ENCODE data around the gene C17orf75. TPM values are rescaled to one million over a fixed set of nuclear protein-coding genes. Genes with fewer than 3 reads are reported as not detected.
"Not testable (repeated sequence)": the region's sequence is repeated elsewhere in the genome, so short reads cannot be mapped to it uniquely, and the experiment has no call there.

Gene C17orf75, protein sequence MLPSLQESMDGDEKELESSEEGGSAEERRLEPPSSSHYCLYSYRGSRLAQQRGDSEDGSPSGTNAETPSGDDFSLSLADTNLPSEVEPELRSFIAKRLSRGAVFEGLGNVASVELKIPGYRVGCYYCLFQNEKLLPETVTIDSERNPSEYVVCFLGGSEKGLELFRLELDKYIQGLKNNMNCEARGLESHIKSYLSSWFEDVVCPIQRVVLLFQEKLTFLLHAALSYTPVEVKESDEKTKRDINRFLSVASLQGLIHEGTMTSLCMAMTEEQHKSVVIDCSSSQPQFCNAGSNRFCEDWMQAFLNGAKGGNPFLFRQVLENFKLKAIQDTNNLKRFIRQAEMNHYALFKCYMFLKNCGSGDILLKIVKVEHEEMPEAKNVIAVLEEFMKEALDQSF
- polyA plus RNA-seq (2013, experiment 1 of 2) = 27.5 TPM
- 30.5 TPM for polyA plus RNA-seq (2013, experiment 2 of 2)

DNA sequence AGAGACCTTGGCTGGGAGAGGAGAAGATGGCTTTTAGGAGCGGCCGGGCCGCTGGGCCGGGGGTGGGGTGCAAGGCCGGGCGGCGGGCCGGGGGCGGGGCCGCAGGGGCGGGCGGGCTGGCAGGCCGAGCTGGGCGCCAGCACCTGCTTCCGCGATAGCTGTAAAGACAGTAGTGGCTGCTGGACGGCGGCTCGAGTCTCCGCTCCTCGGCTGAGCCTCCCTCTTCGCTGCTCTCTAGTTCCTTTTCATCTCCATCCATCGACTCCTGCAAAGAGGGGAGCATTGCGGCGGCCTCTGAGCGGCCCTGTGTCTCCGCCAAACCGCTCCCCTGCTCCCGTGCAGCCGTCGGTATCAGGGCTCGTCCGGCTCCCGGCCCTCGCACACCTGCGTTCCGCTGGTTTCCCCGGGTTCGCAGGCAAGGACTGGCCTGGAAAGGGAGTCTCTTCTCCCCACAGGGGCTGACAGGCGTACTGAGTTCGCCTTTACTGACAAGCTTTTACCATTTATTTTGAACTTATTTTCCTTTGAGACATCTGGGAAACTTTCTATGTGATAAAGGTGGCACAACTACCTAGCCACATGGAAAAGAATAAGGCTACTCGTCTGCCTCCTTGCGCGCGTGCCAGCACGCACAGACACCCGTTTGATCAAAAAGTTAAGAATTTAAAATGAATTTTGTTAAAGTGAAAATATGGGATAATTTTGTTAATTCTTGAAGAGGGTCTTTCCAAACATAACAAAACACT, at the start of gene C17orf75:
Gene C17orf75, minus strand, starts transcription at position 317 of the 746 bp plus-strand sequence. Its CDS starts 34 bp downstream, at position 283.
- 0 to 21% methylated on average over 19 to 24 of the region's 47 CpGs for WGBS, 2 experiments (ENCODE audit: insufficient coverage in 2 of 2)
- Histone ChIP-seq H3K27ac (ENCODE audit: low read depth, low read length, severe bottlenecking) (peak within 1 kb of the TSS; percentile 23), H3K36me3 (ENCODE audit: control insufficient read depth, insufficient read depth, low read length) (peaks cover 23% of the 10 kb centered on the region), H3K9me3 (ENCODE audit: control insufficient read depth, low read length) (no peaks in the 10 kb centered on the region), H3K4me3 (ENCODE audit: extremely low read depth, insufficient read depth, low read length, poor library complexity, severe bottlenecking) (peak within 1 kb of the TSS; percentile 53), H3K4me1 (ENCODE audit: control insufficient read depth, insufficient read depth, low read length, poor library complexity, severe bottlenecking) (no peaks in the 10 kb centered on the region)

DNA sequence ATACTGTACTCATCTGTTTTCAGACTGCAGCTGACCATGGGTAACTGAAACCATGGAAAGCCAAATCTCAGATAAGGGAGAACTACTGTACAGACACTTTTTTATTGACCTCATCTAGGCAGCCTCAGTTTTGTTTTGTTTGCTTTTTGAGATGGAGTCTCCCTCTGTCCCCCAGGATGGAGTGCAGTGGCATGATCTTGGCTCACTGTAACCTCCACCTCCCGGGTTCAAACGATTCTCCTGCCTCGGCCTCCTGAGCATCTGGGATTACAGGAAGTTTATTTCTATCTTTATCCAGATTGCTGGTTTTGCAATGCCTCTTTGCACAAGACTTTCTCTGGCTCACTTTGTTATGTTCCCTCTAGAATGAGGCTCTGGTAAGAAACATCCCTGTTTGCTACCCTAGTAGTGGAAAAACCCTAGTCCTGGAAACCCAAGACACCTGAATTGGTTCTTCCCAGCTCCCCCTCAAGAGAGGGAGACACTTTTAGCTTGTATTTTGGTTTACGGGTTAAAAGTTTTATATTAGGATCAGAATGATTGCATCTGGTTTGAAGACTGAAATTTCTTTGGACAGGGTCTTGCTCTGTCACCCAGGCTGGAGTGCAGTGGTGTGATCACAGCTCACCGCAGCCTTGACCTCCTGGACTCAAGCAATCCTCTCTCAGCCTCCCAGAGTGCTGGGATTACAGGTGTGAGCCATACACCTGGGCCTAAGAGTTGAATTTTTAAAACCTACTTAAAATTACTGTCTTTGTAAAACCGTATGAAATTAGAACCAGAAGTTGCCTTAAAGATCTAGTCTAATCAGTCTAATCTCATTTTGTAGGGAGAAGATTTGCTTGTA, 46.9 kb upstream of the C17orf75 start:
- H3K4me3 ChIP-seq (ENCODE audit: extremely low read depth, insufficient read depth, low read length, poor library complexity, severe bottlenecking) = no peak overlapping the region
- no peaks in the 10 kb centered on the region for H3K4me1 ChIP-seq (ENCODE audit: control insufficient read depth, insufficient read depth, low read length, poor library complexity, severe bottlenecking)
- no peak overlapping the region for H3K27ac ChIP-seq (ENCODE audit: low read depth, low read length, severe bottlenecking)
- H3K9me3 ChIP-seq (ENCODE audit: control insufficient read depth, low read length) = no peaks in the 10 kb centered on the region
- H3K36me3 ChIP-seq (ENCODE audit: control insufficient read depth, insufficient read depth, low read length) = peaks cover 40% of the 10 kb centered on the region
- 96 to 100% methylated on average over 4 to 6 of the region's 6 CpGs for WGBS, 2 experiments (ENCODE audit: insufficient coverage in 2 of 2)

DNA sequence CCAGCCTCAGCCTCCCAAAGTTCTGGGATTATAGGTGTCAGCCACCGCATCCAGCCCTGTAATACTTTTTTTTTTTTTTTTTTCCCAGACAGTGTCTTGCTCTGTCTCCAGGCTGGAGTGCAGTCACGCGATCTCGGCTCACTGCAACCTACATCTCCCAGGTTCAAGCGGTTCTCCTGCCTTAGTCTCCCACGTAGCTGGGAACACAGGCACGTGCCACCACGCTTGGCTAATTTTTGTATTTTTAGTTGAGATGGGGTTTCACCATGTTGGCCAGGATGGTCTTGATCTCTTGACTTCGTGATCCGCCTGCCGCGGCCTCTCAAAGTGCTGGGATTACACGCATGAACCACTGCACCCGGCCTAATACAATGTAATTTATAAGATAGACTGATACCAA, 46.2 kb upstream of the C17orf75 start:
- WGBS, 2 experiments (ENCODE audit: insufficient coverage in 2 of 2) = 89 to 96% methylated on average over 1 to 7 of the region's 14 CpGs
- H3K4me1 ChIP-seq (ENCODE audit: control insufficient read depth, insufficient read depth, low read length, poor library complexity, severe bottlenecking); H3K9me3 ChIP-seq (ENCODE audit: control insufficient read depth, low read length); H3K4me3 ChIP-seq (ENCODE audit: extremely low read depth, insufficient read depth, low read length, poor library complexity, severe bottlenecking); H3K27ac ChIP-seq (ENCODE audit: low read depth, low read length, severe bottlenecking): not testable (repeated sequence)
- H3K36me3 ChIP-seq (ENCODE audit: control insufficient read depth, insufficient read depth, low read length) = peaks cover 43% of the 10 kb centered on the region

DNA sequence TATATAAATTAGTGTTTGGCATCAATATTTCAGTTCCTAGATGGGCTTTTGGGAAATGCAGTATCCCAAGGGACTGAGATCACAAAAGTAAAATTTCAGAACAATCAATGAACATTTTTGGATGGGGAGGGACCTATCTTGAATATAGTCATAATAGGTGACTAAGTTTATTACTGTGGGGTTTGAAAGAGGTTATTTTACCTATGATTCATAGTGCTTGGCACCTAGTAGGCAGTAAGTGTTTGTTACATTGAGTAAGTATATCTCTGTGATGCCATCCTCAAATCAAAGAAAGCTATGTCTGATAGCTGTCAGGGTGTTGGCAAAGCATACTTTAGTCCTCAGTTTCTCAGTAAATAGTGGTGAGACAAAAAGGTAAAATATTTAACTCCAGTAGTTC, 44.9 kb upstream of the C17orf75 start:
- H3K27ac ChIP-seq (ENCODE audit: low read depth, low read length, severe bottlenecking) = no peak overlapping the region
- peaks cover 46% of the 10 kb centered on the region for H3K36me3 ChIP-seq (ENCODE audit: control insufficient read depth, insufficient read depth, low read length)
- no peaks in the 10 kb centered on the region for H3K4me1 ChIP-seq (ENCODE audit: control insufficient read depth, insufficient read depth, low read length, poor library complexity, severe bottlenecking)
- H3K4me3 ChIP-seq (ENCODE audit: extremely low read depth, insufficient read depth, low read length, poor library complexity, severe bottlenecking) = no peak overlapping the region
- H3K9me3 ChIP-seq (ENCODE audit: control insufficient read depth, low read length) = no peaks in the 10 kb centered on the region

DNA sequence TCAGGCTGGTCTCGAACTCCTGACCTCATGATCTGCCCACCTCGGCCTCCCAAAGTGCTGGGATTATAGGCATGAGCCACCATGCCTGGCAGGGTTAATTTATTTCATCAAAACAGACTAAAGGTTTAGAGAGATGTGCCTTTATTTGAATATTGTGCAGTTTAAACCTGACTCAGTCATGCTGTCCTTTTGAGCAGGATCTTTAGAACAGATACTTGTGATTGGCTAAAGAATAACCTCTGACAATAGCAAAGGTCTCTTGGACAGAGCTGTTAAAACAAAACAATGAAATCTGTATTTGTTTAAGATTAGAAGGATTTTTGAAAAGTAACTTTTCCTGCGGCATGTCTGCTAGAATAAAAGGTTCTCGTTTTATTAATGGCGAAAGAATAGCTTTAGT, 44.0 kb upstream of the C17orf75 start:
- Histone ChIP-seq H3K9me3 (ENCODE audit: control insufficient read depth, low read length) (no peaks in the 10 kb centered on the region), H3K27ac (ENCODE audit: low read depth, low read length, severe bottlenecking) (no peak overlapping the region), H3K4me1 (ENCODE audit: control insufficient read depth, insufficient read depth, low read length, poor library complexity, severe bottlenecking) (no peaks in the 10 kb centered on the region), H3K36me3 (ENCODE audit: control insufficient read depth, insufficient read depth, low read length) (peaks cover 51% of the 10 kb centered on the region), H3K4me3 (ENCODE audit: extremely low read depth, insufficient read depth, low read length, poor library complexity, severe bottlenecking) (no peak overlapping the region)
- WGBS, 2 experiments (ENCODE audit: insufficient coverage in 2 of 2) = 98% methylated on average over 3 to 5 of the region's 5 CpGs

DNA sequence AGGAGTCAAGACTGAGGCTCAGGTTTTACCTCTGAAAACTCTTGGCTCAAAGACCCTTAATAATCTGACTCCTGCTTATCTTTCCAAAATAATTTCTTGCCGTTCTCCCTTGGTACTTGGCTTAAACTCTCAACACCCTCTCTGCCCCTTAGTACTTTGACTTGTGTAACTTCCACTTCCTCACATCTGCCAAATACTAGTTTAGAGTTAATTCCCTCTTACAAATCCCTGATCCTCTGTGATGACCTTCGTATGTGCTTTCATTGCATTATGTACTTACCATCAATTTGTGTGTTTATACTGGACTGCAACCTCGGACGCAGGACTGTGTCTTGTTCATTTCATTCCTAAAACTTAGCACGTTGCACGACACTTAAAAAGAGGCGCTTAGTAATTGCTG, 43.1 kb upstream of the C17orf75 start:
- H3K4me1 ChIP-seq (ENCODE audit: control insufficient read depth, insufficient read depth, low read length, poor library complexity, severe bottlenecking) = no peaks in the 10 kb centered on the region
- H3K9me3 ChIP-seq (ENCODE audit: control insufficient read depth, low read length) = no peaks in the 10 kb centered on the region
- H3K36me3 ChIP-seq (ENCODE audit: control insufficient read depth, insufficient read depth, low read length) = peaks cover 57% of the 10 kb centered on the region
- H3K4me3 ChIP-seq (ENCODE audit: extremely low read depth, insufficient read depth, low read length, poor library complexity, severe bottlenecking) = no peak overlapping the region
- WGBS, 2 experiments (ENCODE audit: insufficient coverage in 2 of 2) = 100% methylated on average over 1 to 4 of the region's 7 CpGs
- H3K27ac ChIP-seq (ENCODE audit: low read depth, low read length, severe bottlenecking) = no peak overlapping the region

DNA sequence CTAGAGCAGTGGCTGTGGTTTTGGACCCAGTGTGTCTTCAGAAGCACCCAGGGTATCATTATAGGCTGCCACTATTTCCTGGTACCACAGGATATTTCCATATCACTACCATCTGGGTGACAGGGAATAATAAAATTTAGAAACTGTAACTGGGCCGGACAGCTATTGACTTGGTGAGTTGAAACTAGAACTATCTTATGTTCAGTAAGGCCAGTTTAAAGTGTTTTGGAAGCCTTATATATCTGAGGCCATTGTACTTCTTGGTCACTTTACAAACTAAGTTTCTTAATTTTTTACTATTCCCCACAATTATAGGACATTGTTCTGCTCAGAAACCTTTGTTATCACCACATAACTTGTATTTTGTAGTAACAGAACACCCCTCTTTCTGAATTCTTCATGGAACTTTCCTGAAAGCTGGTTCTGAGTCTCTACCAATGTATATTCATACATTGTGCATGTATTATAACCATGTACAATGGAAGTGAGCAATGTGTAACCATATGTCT, 42.0 kb upstream of the C17orf75 start:
- WGBS, 2 experiments (ENCODE audit: insufficient coverage in 2 of 2) = 100% methylated on average over 1 of the region's 1 CpG; no CpG with 5 or more reads in 1 of the 2 experiments
- peaks cover 58% of the 10 kb centered on the region for H3K36me3 ChIP-seq (ENCODE audit: control insufficient read depth, insufficient read depth, low read length)

DNA sequence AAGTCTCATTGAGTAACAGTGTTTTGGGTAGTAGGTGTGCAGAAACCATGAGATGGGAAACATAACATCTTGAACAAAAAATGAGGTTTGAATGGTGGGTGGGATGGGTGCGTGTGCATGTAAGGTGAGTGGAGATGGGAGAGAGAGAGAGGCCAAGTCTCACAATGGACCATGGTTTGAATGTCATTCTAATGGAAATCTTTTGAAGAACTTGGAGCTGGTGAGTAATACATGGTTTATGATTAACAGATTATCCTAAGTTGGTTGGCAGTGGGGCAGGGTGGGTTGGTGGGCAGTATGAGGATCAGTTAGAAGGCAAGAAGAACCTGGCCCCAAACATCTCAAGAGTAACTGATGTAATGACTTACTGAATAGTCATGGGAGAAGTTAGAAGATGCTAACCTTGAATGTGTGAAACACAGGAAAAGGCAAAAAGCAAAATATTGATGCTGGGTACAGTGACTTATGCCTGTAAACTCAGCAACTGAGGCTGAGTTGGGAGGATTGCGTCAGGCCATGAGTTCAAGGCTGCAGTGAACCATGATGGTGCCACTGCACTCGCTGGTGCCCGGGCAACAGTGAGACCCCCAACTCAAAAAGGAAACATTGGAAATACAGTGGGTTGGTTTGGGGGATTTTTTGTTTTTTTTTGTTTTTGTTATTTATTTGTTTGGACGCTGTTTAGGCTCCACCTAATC, 40.7 kb upstream of the C17orf75 start:
- 98 to 100% methylated on average over 5 of the region's 5 CpGs for WGBS, 2 experiments (ENCODE audit: insufficient coverage in 2 of 2)
- peaks cover 63% of the 10 kb centered on the region for H3K36me3 ChIP-seq (ENCODE audit: control insufficient read depth, insufficient read depth, low read length)

More for the DNA sequence above, 42.0 kb upstream of the C17orf75 start:
- H3K4me3 ChIP-seq (ENCODE audit: extremely low read depth, insufficient read depth, low read length, poor library complexity, severe bottlenecking) = no peak overlapping the region
- no peaks in the 10 kb centered on the region for H3K9me3 ChIP-seq (ENCODE audit: control insufficient read depth, low read length)
- no peaks in the 10 kb centered on the region for H3K4me1 ChIP-seq (ENCODE audit: control insufficient read depth, insufficient read depth, low read length, poor library complexity, severe bottlenecking)
- no peak overlapping the region for H3K27ac ChIP-seq (ENCODE audit: low read depth, low read length, severe bottlenecking)

DNA sequence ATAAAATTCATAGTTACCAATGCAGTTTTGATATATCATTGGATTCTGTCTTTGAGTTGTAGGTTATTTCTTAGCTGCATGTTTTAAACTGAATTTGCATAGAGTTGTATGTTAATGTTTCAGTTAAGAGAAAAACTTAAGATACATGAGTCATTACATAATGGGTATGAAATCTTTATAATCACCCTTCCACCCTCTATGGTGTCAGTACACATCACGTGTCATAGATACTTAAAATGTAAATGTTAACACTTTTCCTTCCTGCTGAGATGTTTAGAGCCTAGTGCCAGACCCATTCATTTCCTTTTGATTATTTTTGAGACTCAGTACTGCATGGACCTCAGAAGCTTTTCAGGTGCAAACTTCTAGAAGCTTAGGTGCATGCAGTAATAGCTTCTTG, 28.5 kb upstream of the C17orf75 start:
- H3K9me3 ChIP-seq (ENCODE audit: control insufficient read depth, low read length) = no peaks in the 10 kb centered on the region
- no CpG with 5 or more reads among the region's 1 CpG for WGBS, 2 experiments (ENCODE audit: insufficient coverage in 2 of 2)

More for the DNA sequence above, 40.7 kb upstream of the C17orf75 start:
- Histone ChIP-seq H3K9me3 (ENCODE audit: control insufficient read depth, low read length) (no peaks in the 10 kb centered on the region), H3K27ac (ENCODE audit: low read depth, low read length, severe bottlenecking) (no peak overlapping the region), H3K4me3 (ENCODE audit: extremely low read depth, insufficient read depth, low read length, poor library complexity, severe bottlenecking) (no peak overlapping the region), H3K4me1 (ENCODE audit: control insufficient read depth, insufficient read depth, low read length, poor library complexity, severe bottlenecking) (no peaks in the 10 kb centered on the region)

DNA sequence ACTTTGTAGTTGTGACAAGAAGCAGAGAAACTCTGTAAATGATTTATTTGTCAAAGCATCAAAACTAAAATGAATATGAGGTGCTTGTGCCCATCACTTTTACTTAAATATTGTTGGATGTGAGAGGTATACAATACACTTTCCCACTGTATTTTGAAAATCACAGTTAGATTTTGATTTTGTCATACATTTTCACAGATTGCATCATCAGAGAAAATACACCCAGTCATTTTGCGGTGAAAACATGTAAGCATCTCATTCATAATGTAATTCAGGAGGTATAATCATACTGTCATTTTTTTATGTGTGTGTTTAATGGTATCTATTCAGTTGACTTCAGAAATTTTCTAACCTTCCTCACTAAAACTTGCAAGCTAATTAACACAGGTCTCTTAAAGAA, 19.3 kb upstream of the C17orf75 start:
- peaks cover 90% of the 10 kb centered on the region for H3K36me3 ChIP-seq (ENCODE audit: control insufficient read depth, insufficient read depth, low read length)
- no peak overlapping the region for H3K4me3 ChIP-seq (ENCODE audit: extremely low read depth, insufficient read depth, low read length, poor library complexity, severe bottlenecking)
- no peaks in the 10 kb centered on the region for H3K9me3 ChIP-seq (ENCODE audit: control insufficient read depth, low read length)
- no CpG with 5 or more reads among the region's 1 CpG for WGBS, 2 experiments (ENCODE audit: insufficient coverage in 2 of 2)
- H3K4me1 ChIP-seq (ENCODE audit: control insufficient read depth, insufficient read depth, low read length, poor library complexity, severe bottlenecking) = no peaks in the 10 kb centered on the region
- no peak overlapping the region for H3K27ac ChIP-seq (ENCODE audit: low read depth, low read length, severe bottlenecking)

More for the DNA sequence above, 28.5 kb upstream of the C17orf75 start:
- Histone ChIP-seq H3K4me3 (ENCODE audit: extremely low read depth, insufficient read depth, low read length, poor library complexity, severe bottlenecking) (no peak overlapping the region), H3K36me3 (ENCODE audit: control insufficient read depth, insufficient read depth, low read length) (peaks cover 90% of the 10 kb centered on the region), H3K27ac (ENCODE audit: low read depth, low read length, severe bottlenecking) (no peak overlapping the region), H3K4me1 (ENCODE audit: control insufficient read depth, insufficient read depth, low read length, poor library complexity, severe bottlenecking) (no peaks in the 10 kb centered on the region)

All from mesodermal cell (in vitro differentiated cells).